HepG2 (cell line): ENCODE data around the gene LDLRAD4. TPM values are rescaled to one million over a fixed set of nuclear protein-coding genes. Genes with fewer than 3 reads are reported as not detected.

Experiments
- ATAC-seq: fragments of 200-7000 bp; cut with Tn5 transposase; 3 replicates; pipeline ENCODE4 v1.9.1; 2020; ENCODE audit warnings: mild to moderate bottlenecking, moderate library complexity
- BruUV-seq: library from RNA; stranded (reverse); fragments of 400-500 nt; replicated peaks from 2 replicates; lab custom pipeline; 2021; lab: Mats Ljungman, UMichigan
- CTCF ChIA-PET: fragments of 300-600 bp; formaldehyde crosslinking; extraction: SDS; loops from one replicate; lab custom pipeline; 2021; ENCODE audit warnings: low total read pairs, inconsistent platforms, low intra/inter-chr PET ratio; lab: Yijun Ruan, JAX
- POLR2A ChIA-PET: fragments of 350-600 bp; sonication (Branson Sonifier 250); formaldehyde crosslinking; loops from one replicate; lab custom pipeline; 2020; ENCODE audit warnings: antibody characterized with exemption, inconsistent platforms; lab: Yijun Ruan, JAX
- DNase-seq: peaks from one replicate; pipeline ENCODE4 v3.0.0-alpha.2; 2015; ENCODE audit warnings: low spot score
- FAIRE-seq: peaks from 3 replicates; lab custom pipeline; 2011; peaks lifted over from hg19 to GRCh38; lab: Jason Lieb, UNC
- H2AFZ ChIP-seq: one replicate; pipeline ENCODE4 v1.6.1; 2011; ENCODE audit warnings: low read length, inconsistent platforms
- H3K27ac ChIP-seq: fragments of 300-600 bp; 3 replicates; pipeline ENCODE4 v1.8.0; 2011; ENCODE audit warnings: mixed run types, mild to moderate bottlenecking, mixed read lengths, low read length, inconsistent platforms; ENCODE audit not compliant: insufficient read depth; ENCODE audit errors: extremely low read length
- H3K27me3 ChIP-seq, 2 experiments: fragments of 200-600 bp in 1 of 2; 2 replicates in 1 of 2; 3 replicates in 1 of 2; pipeline versions ENCODE4 v1.6.0 to v1.8.0; 2011; ENCODE audit warnings: low read length in 2 of 2, mild to moderate bottlenecking in 2 of 2, moderate library complexity in 2 of 2, inconsistent platforms in 1 of 2; ENCODE audit not compliant: insufficient read depth in 2 of 2, control insufficient read depth in 1 of 2
- H3K36me3 ChIP-seq, 2 experiments: fragments of 200-600 bp in 1 of 2; replicated peaks in 1 of 2; 2 replicates in 1 of 2; 3 replicates in 1 of 2; pipeline versions ENCODE4 v1.5.1 to v1.8.0; 2011; ENCODE audit warnings: low read length in 2 of 2, inconsistent platforms in 1 of 2; ENCODE audit not compliant: insufficient read depth in 2 of 2, control insufficient read depth in 1 of 2
- H3K4me1 ChIP-seq: 2 replicates; pipeline ENCODE4 v1.5.1; 2012; ENCODE audit warnings: low read length, inconsistent platforms; ENCODE audit not compliant: insufficient read depth
- H3K4me2 ChIP-seq: 2 replicates; pipeline ENCODE4 v1.6.0; 2011; ENCODE audit warnings: low read depth, low read length, inconsistent platforms
- H3K4me3 ChIP-seq, 3 experiments: fragments of 200-600 bp in 1 of 3; sonication (generic), shearing (Covaris generic) in 1 of 3; replicated peaks in 1 of 3; 2 replicates each; pipeline ENCODE4 v1.5.1; 2011 to 2016; ENCODE audit warnings: low read length in 3 of 3, inconsistent platforms in 2 of 3, low read depth in 2 of 3, mild to moderate bottlenecking in 2 of 3, control low read depth in 1 of 3, mixed read lengths in 1 of 3; ENCODE audit not compliant: insufficient read depth in 1 of 3
- H3K79me2 ChIP-seq: one replicate; pipeline ENCODE4 v1.6.1; 2011; ENCODE audit warnings: low read length, inconsistent platforms; ENCODE audit not compliant: insufficient read depth
- H3K9ac ChIP-seq: 2 replicates; pipeline ENCODE4 v1.6.0; 2011; ENCODE audit warnings: mild to moderate bottlenecking, low read depth, low read length, inconsistent platforms; ENCODE audit not compliant: insufficient read depth
- H3K9me3 ChIP-seq: 2 replicates; pipeline ENCODE4 v1.5.1; 2012; ENCODE audit warnings: mild to moderate bottlenecking, low read length
- H4K20me1 ChIP-seq: 2 replicates; pipeline ENCODE4 v1.6.0; 2011; ENCODE audit warnings: inconsistent platforms, mild to moderate bottlenecking, low read length, moderate library complexity; ENCODE audit not compliant: insufficient read depth
- AKAP8 ChIP-seq: sonication (generic); formaldehyde crosslinking; IDR thresholded peaks from 2 replicates; pipeline ENCODE4 v1.5.1; 2020; ENCODE audit warnings: mild to moderate bottlenecking, missing genetic modification reagents
- MAFF ChIP-seq: IDR thresholded peaks from 2 replicates; pipeline ENCODE4 v1.6.1; 2011; ENCODE audit warnings: low read depth, low read length, improper control_type of control experiment
- NFAT5 ChIP-seq: sonication (generic); formaldehyde crosslinking; IDR thresholded peaks from 2 replicates; pipeline ENCODE4 v1.4.0; 2020; ENCODE audit warnings: missing genetic modification reagents
- PHF5A ChIP-seq: IDR thresholded peaks from one replicate; pipeline ENCODE4 v1.6.1; 2018; ENCODE audit warnings: low read depth, missing genetic modification reagents; ENCODE audit not compliant: unreplicated experiment
- SMAD9 ChIP-seq: sonication (generic); formaldehyde crosslinking; IDR thresholded peaks from 2 replicates; pipeline ENCODE4 v1.5.1; 2020; ENCODE audit warnings: mild to moderate bottlenecking, missing genetic modification reagents
- SP2 ChIP-seq: sonication (generic); formaldehyde crosslinking; IDR thresholded peaks from 2 replicates; pipeline ENCODE4 v1.5.1; 2020; ENCODE audit warnings: mild to moderate bottlenecking, missing genetic modification reagents
- SRY ChIP-seq: sonication (generic); formaldehyde crosslinking; IDR thresholded peaks from 2 replicates; pipeline ENCODE4 v1.8.0; 2022; ENCODE audit warnings: mild to moderate bottlenecking, missing genetic modification reagents
- TBX2 ChIP-seq: sonication (generic); formaldehyde crosslinking; IDR thresholded peaks from 2 replicates; pipeline ENCODE4 v1.5.0; 2020; ENCODE audit warnings: missing genetic modification reagents, mild to moderate bottlenecking, borderline replicate concordance
- ZNF260 ChIP-seq: sonication (generic); formaldehyde crosslinking; IDR thresholded peaks from 2 replicates; pipeline ENCODE4 v1.4.0; 2020; ENCODE audit warnings: missing genetic modification reagents, low read depth, mild to moderate bottlenecking, borderline replicate concordance
- WGBS: methylation state at CpG from one replicate; pipeline ENCODE4 v1.1.6; 2017; ENCODE audit warnings: low lambda C conversion rate; 5-methylcytosine and 5-hydroxymethylcytosine counted together
- in situ Hi-C: cut with HindIII; loops from 2 replicates; pipeline ENCODE4 v1.10.0; 2017; ENCODE audit warnings: low pct_unique_long_range_greater_than_20kb; ENCODE audit not compliant: extremely low pct_ligation_motif_present
- intact Hi-C: fragments of 100-400 bp; cut with micrococcal nuclease; formaldehyde crosslinking; loops from one replicate; pipeline ENCODE4 v1.10.0; 2022; ENCODE audit not compliant: unreplicated experiment
- polyA plus RNA-seq, 8 experiments: library from polyadenylated mRNA; depleted of rRNA in 3 of 8; stranded (reverse) in 7 of 8; unstranded in 1 of 8; fragments of >200 nt; fragmentation: Illumina TruSeq in 4 of 8; extraction: Trizol in 4 of 8; gene quantifications; 2 replicates each; pipeline versions ENCODE4 v1.2.1 to v1.2.3, GENCODE V29; 2011 to 2016; ENCODE audit warnings: low read depth in 4 of 8, missing spikeins in 1 of 8, mixed read lengths in 1 of 8; ENCODE audit not compliant: insufficient read depth in 1 of 8
- total RNA-seq, 5 experiments: library from RNA; depleted of rRNA; stranded (reverse); fragments of >200 nt; fragmentation: Illumina TruSeq; extraction: Trizol; gene quantifications; 2 replicates each; pipeline ENCODE4 v1.2.3, GENCODE V29; 2016; ENCODE audit warnings: low read depth in 1 of 5

Gene LDLRAD4
- total and polyA plus RNA-seq, 2 of the 13 experiments (the other 11 are each of a cell fraction or from before 2014, with no cell fraction given): 13.6 to 20.9 TPM

- Histone ChIP-seq H3K9me3 (no peaks in the 10 kb centered on the region), H3K4me2 (no peak overlapping the region), H3K9ac (no peak overlapping the region), H3K4me3 (no peak overlapping the region), H4K20me1 (no peaks in the 10 kb centered on the region), H3K36me3 (no peaks in the 10 kb centered on the region; a peak in 1 of 5 replicates), H3K79me2 (no peaks in the 10 kb centered on the region), H2AFZ (no peak overlapping the region), H3K4me1 (peaks cover 17% of the 10 kb centered on the region), H3K27ac (no peak overlapping the region), H3K27me3 (no peaks in the 10 kb centered on the region)
- ATAC-seq (no peak), DNase-seq (no peak), FAIRE-seq (no peak)
- WGBS: 96% methylated on average over 9 of the region's 9 CpGs
- ChIA-PET POLR2A (no interaction called here), CTCF (no interaction called here)
- no TSS peak for BruUV-seq
- intact Hi-C loops (no loop called here), in situ Hi-C loops (no loop called here)
- TF ChIP-seq NFAT5 (CRISPR knock-in tag) (no peak), TBX2 (CRISPR knock-in tag) (no peak), AKAP8 (CRISPR knock-in tag) (no peak), PHF5A (CRISPR knock-in tag) (no peak), ZNF260 (no peak), MAFF (no peak), SMAD9 (CRISPR knock-in tag) (no peak), SRY (no peak), SP2 (no peak)
Observed at GRCh38 chr18:13528739-13529392, 310.3 kb downstream of the LDLRAD4 start.
